HepG2 (cell line): ENCODE measurements around the gene IER5L. TPM values are rescaled to one million over a fixed set of nuclear protein-coding genes. Genes with fewer than 3 reads are reported as not detected.

Source experiments
- AHR ChIP-seq: IDR thresholded peaks from 2 replicates; pipeline ENCODE4 v1.6.1; 2018; ENCODE audit warnings: missing genetic modification reagents, missing compliant biosample characterization
- CHD4 ChIP-seq: fragments of 200-600 bp; sonication (generic); IDR thresholded peaks from 2 replicates; pipeline ENCODE4 v1.7.0; 2017; ENCODE audit warnings: mild to moderate bottlenecking, low read length, borderline replicate concordance
- EED ChIP-seq: sonication (generic); formaldehyde crosslinking; IDR thresholded peaks from 2 replicates; pipeline ENCODE4 v1.5.0; 2020; ENCODE audit warnings: mild to moderate bottlenecking, missing genetic modification reagents
- ETV6 ChIP-seq: sonication (generic); formaldehyde crosslinking; conservative IDR thresholded peaks from 2 replicates; pipeline ENCODE4 v1.4.0; 2020; ENCODE audit warnings: missing genetic modification reagents
- IKZF4 ChIP-seq: sonication (generic); formaldehyde crosslinking; IDR thresholded peaks from 2 replicates; pipeline ENCODE4 v1.5.1; 2020; ENCODE audit warnings: borderline replicate concordance, mild to moderate bottlenecking, low read depth, missing genetic modification reagents; ENCODE audit errors: not compliant biosample characterization
- JUN ChIP-seq: sonication (generic); formaldehyde crosslinking; IDR thresholded peaks from 2 replicates; pipeline ENCODE4 v1.4.0; 2020; ENCODE audit warnings: mild to moderate bottlenecking, missing genetic modification reagents
- KDM5A ChIP-seq: fragments of 200-600 bp; sonication (generic); IDR thresholded peaks from 2 replicates; pipeline ENCODE4 v1.7.0; 2018; ENCODE audit warnings: antibody characterized with exemption, mild to moderate bottlenecking, low read length, borderline replicate concordance
- MNT ChIP-seq: fragments of 450-650 bp; IDR thresholded peaks from 2 replicates; pipeline ENCODE4 v1.6.1; 2016
- NFKBIZ ChIP-seq: IDR thresholded peaks from 2 replicates; pipeline ENCODE4 v1.6.1; 2018; ENCODE audit warnings: missing genetic modification reagents, missing compliant biosample characterization
- NR3C1 ChIP-seq: sonication (generic); formaldehyde crosslinking; IDR thresholded peaks from 2 replicates; pipeline ENCODE4 v1.4.0; 2020; ENCODE audit warnings: missing genetic modification reagents
- TBX3 ChIP-seq: fragments of 450-650 bp; IDR thresholded peaks from 2 replicates; pipeline ENCODE4 v1.6.1; 2017; ENCODE audit warnings: antibody characterized with exemption, mild to moderate bottlenecking, inconsistent platforms, borderline replicate concordance
- YY1 ChIP-seq: IDR thresholded peaks from 2 replicates; pipeline ENCODE4 v1.6.1; 2011; ENCODE audit warnings: low read length, low read depth, moderate library complexity, mild to moderate bottlenecking; ENCODE audit not compliant: insufficient read depth, insufficient replicate concordance
- ZBTB1 ChIP-seq: sonication (generic); formaldehyde crosslinking; IDR thresholded peaks from 2 replicates; pipeline ENCODE4 v1.4.0; 2020; ENCODE audit warnings: missing genetic modification reagents, borderline replicate concordance
- ZBTB42 ChIP-seq: sonication (generic); formaldehyde crosslinking; IDR thresholded peaks from 2 replicates; pipeline ENCODE4 v1.5.0; 2020; ENCODE audit warnings: mild to moderate bottlenecking, missing genetic modification reagents
- ZBTB7B ChIP-seq: sonication (generic); formaldehyde crosslinking; IDR thresholded peaks from 2 replicates; pipeline ENCODE4 v1.4.0; 2020; ENCODE audit warnings: missing genetic modification reagents
- ZKSCAN5 ChIP-seq: sonication (generic); formaldehyde crosslinking; IDR thresholded peaks from 2 replicates; pipeline ENCODE4 v1.5.1; 2020; ENCODE audit warnings: mild to moderate bottlenecking, missing genetic modification reagents
- ZKSCAN8 ChIP-seq: IDR thresholded peaks from 2 replicates; pipeline ENCODE4 v1.6.1; 2016; ENCODE audit warnings: borderline replicate concordance, missing genetic modification reagents, missing compliant biosample characterization
- ZNF317 ChIP-seq: sonication (generic); formaldehyde crosslinking; IDR thresholded peaks from 2 replicates; pipeline ENCODE4 v1.5.0; 2020; ENCODE audit warnings: mild to moderate bottlenecking, missing genetic modification reagents
- ZNF460 ChIP-seq: sonication (generic); formaldehyde crosslinking; IDR thresholded peaks from 2 replicates; pipeline ENCODE4 v1.5.1; 2020; ENCODE audit warnings: missing genetic modification reagents, mild to moderate bottlenecking, borderline replicate concordance
- ZNF546 ChIP-seq: sonication (generic); formaldehyde crosslinking; conservative IDR thresholded peaks from 2 replicates; pipeline ENCODE4 v1.8.1; 2023; ENCODE audit warnings: mild to moderate bottlenecking, missing genetic modification reagents
- ZNF616 ChIP-seq: sonication (generic); formaldehyde crosslinking; IDR thresholded peaks from 2 replicates; pipeline ENCODE4 v1.5.0; 2020; ENCODE audit warnings: low read depth, mild to moderate bottlenecking, missing genetic modification reagents
- polyA plus RNA-seq, 8 experiments: library from polyadenylated mRNA; depleted of rRNA in 3 of 8; stranded (reverse) in 7 of 8; unstranded in 1 of 8; fragments of >200 nt; fragmentation: Illumina TruSeq in 4 of 8; extraction: Trizol in 4 of 8; gene quantifications; 2 replicates each; pipeline versions ENCODE4 v1.2.1 to v1.2.3, GENCODE V29; 2011 to 2016; ENCODE audit warnings: low read depth in 4 of 8, missing spikeins in 1 of 8, mixed read lengths in 1 of 8; ENCODE audit not compliant: insufficient read depth in 1 of 8
- total RNA-seq, 5 experiments: library from RNA; depleted of rRNA; stranded (reverse); fragments of >200 nt; fragmentation: Illumina TruSeq; extraction: Trizol; gene quantifications; 2 replicates each; pipeline ENCODE4 v1.2.3, GENCODE V29; 2016; ENCODE audit warnings: low read depth in 1 of 5
- TF ChIP-seq, protein P1 (sequence below): sonication (generic); formaldehyde crosslinking; IDR thresholded peaks from 2 replicates; pipeline ENCODE4 v1.4.0; 2020; ENCODE audit warnings: mild to moderate bottlenecking, missing genetic modification reagents
- TF ChIP-seq, protein P2 (sequence below): sonication (generic); formaldehyde crosslinking; IDR thresholded peaks from 2 replicates; pipeline ENCODE4 v1.8.1; 2023; ENCODE audit warnings: missing genetic modification reagents, inconsistent platforms, borderline replicate concordance
- TF ChIP-seq, protein P3 (sequence below): sonication (generic); formaldehyde crosslinking; IDR thresholded peaks from 2 replicates; pipeline ENCODE4 v1.9.0; 2022; ENCODE audit warnings: low read depth, missing genetic modification reagents

The IER5L gene
- total and polyA plus RNA-seq, 2 of the 13 experiments (the other 11 are each of a cell fraction or from before 2014, with no cell fraction given), result 1.8 to 3.3 TPM

DNA sequence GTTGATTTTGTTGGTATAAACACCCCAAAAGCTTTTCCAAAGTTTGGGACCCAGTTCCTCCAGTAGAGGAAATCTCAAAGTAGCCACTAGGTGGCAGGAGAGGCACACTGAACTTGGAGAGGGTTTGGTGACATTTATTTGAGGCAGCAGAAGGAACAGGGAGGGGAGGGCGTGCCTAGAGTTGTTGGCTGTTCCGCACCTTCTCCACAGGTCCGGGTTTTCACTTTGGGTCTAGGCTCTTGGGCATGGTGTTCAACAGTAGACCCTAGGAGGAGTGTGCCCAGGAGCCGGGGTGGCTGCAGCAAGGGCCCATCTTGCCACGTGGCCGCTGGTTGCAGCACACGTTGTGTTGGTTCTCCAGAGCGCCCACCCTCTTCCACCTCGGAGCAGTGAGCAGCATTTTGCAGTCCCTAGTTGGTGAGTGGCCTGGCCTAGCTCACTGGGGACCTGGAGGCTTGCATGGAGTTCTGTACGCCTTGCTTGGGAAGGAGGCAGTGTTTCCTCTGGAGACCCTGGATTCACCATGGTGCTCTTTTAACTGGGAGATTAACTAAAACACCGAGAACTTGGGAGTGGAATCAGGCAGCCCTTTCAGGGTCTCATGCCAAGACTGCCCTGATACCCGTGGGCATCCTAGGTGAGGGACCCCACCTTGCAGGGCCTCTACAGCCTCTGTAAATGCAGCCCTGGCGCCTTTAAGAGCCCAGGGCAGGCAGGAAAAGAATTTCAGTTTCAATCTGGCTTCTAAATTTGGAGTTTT is 38.6 kb downstream of the IER5L start (continued):
- TF ChIP-seq ZNF616 (CRISPR knock-in tag), result 0 out of 2 replicates have a peak, but pooled peaks have one; percentile 46
- TF ChIP-seq MNT, result peak; percentile 74
- TF ChIP-seq ZNF460 (CRISPR knock-in tag), result no peak
- no peak for TF ChIP-seq ZKSCAN8 (CRISPR knock-in tag)
- TF ChIP-seq EED, result no peak
- no peak for TF ChIP-seq KDM5A
- TF ChIP-seq, protein P1, sequence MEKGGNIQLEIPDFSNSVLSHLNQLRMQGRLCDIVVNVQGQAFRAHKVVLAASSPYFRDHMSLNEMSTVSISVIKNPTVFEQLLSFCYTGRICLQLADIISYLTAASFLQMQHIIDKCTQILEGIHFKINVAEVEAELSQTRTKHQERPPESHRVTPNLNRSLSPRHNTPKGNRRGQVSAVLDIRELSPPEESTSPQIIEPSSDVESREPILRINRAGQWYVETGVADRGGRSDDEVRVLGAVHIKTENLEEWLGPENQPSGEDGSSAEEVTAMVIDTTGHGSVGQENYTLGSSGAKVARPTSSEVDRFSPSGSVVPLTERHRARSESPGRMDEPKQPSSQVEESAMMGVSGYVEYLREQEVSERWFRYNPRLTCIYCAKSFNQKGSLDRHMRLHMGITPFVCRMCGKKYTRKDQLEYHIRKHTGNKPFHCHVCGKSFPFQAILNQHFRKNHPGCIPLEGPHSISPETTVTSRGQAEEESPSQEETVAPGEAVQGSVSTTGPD (CRISPR knock-in tag), result no peak
- TF ChIP-seq ETV6 (CRISPR knock-in tag), result no peak
- no peak for TF ChIP-seq ZBTB1 (CRISPR knock-in tag)
- TF ChIP-seq, protein P2, sequence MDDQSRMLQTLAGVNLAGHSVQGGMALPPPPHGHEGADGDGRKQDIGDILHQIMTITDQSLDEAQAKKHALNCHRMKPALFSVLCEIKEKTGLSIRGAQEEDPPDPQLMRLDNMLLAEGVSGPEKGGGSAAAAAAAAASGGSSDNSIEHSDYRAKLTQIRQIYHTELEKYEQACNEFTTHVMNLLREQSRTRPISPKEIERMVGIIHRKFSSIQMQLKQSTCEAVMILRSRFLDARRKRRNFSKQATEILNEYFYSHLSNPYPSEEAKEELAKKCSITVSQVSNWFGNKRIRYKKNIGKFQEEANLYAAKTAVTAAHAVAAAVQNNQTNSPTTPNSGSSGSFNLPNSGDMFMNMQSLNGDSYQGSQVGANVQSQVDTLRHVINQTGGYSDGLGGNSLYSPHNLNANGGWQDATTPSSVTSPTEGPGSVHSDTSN (CRISPR knock-in tag), result no peak
- TF ChIP-seq TBX3, result no peak
- TF ChIP-seq ZBTB7B (CRISPR knock-in tag), result peak; percentile 19
- no peak for TF ChIP-seq ZNF546 (CRISPR knock-in tag)
- TF ChIP-seq NR3C1 (CRISPR knock-in tag), result no peak
- TF ChIP-seq ZBTB42 (CRISPR knock-in tag), result no peak
- TF ChIP-seq JUN (CRISPR knock-in tag), result 0 out of 2 replicates have a peak, but pooled peaks have one; percentile 14
- TF ChIP-seq IKZF4 (CRISPR knock-in tag), result no peak
- TF ChIP-seq, protein P3, sequence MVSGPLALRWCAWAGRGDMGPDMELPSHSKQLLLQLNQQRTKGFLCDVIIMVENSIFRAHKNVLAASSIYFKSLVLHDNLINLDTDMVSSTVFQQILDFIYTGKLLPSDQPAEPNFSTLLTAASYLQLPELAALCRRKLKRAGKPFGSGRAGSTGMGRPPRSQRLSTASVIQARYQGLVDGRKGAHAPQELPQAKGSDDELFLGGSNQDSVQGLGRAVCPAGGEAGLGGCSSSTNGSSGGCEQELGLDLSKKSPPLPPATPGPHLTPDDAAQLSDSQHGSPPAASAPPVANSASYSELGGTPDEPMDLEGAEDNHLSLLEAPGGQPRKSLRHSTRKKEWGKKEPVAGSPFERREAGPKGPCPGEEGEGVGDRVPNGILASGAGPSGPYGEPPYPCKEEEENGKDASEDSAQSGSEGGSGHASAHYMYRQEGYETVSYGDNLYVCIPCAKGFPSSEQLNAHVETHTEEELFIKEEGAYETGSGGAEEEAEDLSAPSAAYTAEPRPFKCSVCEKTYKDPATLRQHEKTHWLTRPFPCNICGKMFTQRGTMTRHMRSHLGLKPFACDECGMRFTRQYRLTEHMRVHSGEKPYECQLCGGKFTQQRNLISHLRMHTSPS (CRISPR knock-in tag), result 0 out of 2 replicates have a peak, but pooled peaks have one; percentile 20
- TF ChIP-seq NFKBIZ (CRISPR knock-in tag), result no peak
- peak; percentile 25 for TF ChIP-seq YY1
- TF ChIP-seq ZKSCAN5 (CRISPR knock-in tag), result no peak
- 0 out of 2 replicates have a peak, but pooled peaks have one; percentile 37 for TF ChIP-seq ZNF317
- 0 out of 2 replicates have a peak, but pooled peaks have one; percentile 36 for TF ChIP-seq AHR (CRISPR knock-in tag)
- no peak for TF ChIP-seq CHD4
